Transverse colon (tissue), 4 donors: Measurements from ENCODE around the gene CAPN12. TPM values are rescaled to one million over a fixed set of nuclear protein-coding genes. Genes with fewer than 3 reads are reported as not detected.
A peak's percentile ranks its signal among the peaks of the same experiment; 100 is the strongest.

Source experiments
- DNase-seq: peaks from one replicate; pipeline ENCODE4 v3.0.0-alpha.2; 2019
- H3K27ac ChIP-seq, 4 donors: fragments of 200-600 bp; sonication (generic); 2 replicates each; pipeline ENCODE4 v1.5.1; 2016 to 2018; ENCODE audit warnings: inconsistent platforms in 4 of 4
- H3K27me3 ChIP-seq: fragments of 200-600 bp; sonication (generic); 2 replicates; pipeline ENCODE4 v1.5.1; 2017; ENCODE audit warnings: inconsistent platforms
- H3K36me3 ChIP-seq, 4 donors: fragments of 200-600 bp; sonication (generic); 2 replicates each; pipeline ENCODE4 v1.5.1; 2017 to 2019; ENCODE audit warnings: inconsistent platforms in 4 of 4
- H3K4me1 ChIP-seq, 4 donors: fragments of 200-600 bp; sonication (generic); 2 replicates each; pipeline ENCODE4 v1.5.1; 2017 to 2020; ENCODE audit warnings: inconsistent platforms in 4 of 4
- H3K4me3 ChIP-seq, 4 donors: fragments of 200-600 bp; sonication (generic); 1 replicate in 1 of 4; 2 replicates in 3 of 4; pipeline versions ENCODE4 v1.5.1 to v1.6.1; 2017 to 2019; ENCODE audit warnings: inconsistent platforms in 4 of 4
- H3K9me3 ChIP-seq, 2 donors: fragments of 200-600 bp; sonication (generic); 2 replicates each; pipeline ENCODE4 v1.5.1; 2017 to 2019; ENCODE audit warnings: inconsistent platforms in 2 of 2
- CTCF ChIP-seq, 5 experiments: fragments of 200-600 bp in 3 of 5; fragments of 450-650 bp in 2 of 5; sonication (generic) in 3 of 5; IDR thresholded peaks; 1 replicate in 2 of 5; 2 replicates in 3 of 5; pipeline ENCODE4 v1.5.1; 2016 to 2017; ENCODE audit warnings: antibody characterized with exemption in 5 of 5, inconsistent platforms in 3 of 5, mild to moderate bottlenecking in 2 of 5, moderate library complexity in 1 of 5
- EP300 ChIP-seq: sonication (generic); formaldehyde crosslinking; IDR thresholded peaks from one replicate; pipeline ENCODE4 v1.6.1; 2017; ENCODE audit warnings: antibody characterized with exemption, low read depth
- POLR2A ChIP-seq: fragments of 450-650 bp; IDR thresholded peaks from one replicate; pipeline ENCODE4 v1.6.1; 2016; ENCODE audit warnings: antibody characterized with exemption, mild to moderate bottlenecking, moderate library complexity
- POLR2AphosphoS5 ChIP-seq, 3 donors: sonication (generic); formaldehyde crosslinking; IDR thresholded peaks; one replicate each; pipeline ENCODE4 v1.6.1; 2016; ENCODE audit warnings: antibody characterized with exemption in 3 of 3
- WGBS, 2 donors: methylation state at CpG; one replicate each; pipeline ENCODE4 v1.1.5; 2018; ENCODE audit warnings: low coverage in 1 of 2; 5-methylcytosine and 5-hydroxymethylcytosine counted together
- in situ Hi-C, 4 donors: fragments of 200-750 bp; cut with MboI; loops; one replicate each; pipeline versions ENCODE4 v1.15.0 to v1.15.1; 2017; ENCODE audit warnings: low sequenced_read_pairs in 3 of 4, low pct_ligation_motif_present in 1 of 4, low pct_unique_long_range_greater_than_20kb in 1 of 4
- intact Hi-C: fragments of 100-400 bp; cut with DNase I; formaldehyde crosslinking; loops from one replicate; pipeline ENCODE4 v1.15.1; 2023; ENCODE audit warnings: low total_unique reads
- total RNA-seq, 4 donors: library from RNA; depleted of rRNA; stranded (reverse); fragments of >200 nt; gene quantifications; one replicate each; pipeline ENCODE4 v1.1.0, GENCODE V29; 2016

CAPN12 gene
- total RNA-seq, 4 donors from 2014 or later: 2.6 to 44.8 (median 14.4) TPM; not detected in 1

GRCh38 chr19:38720559-38721236 lies 23.6 kb downstream of the CAPN12 start:
- peaks cover 0 to 57% (median 32%) of the 10 kb centered on the region in 4 donors for H3K36me3 ChIP-seq
- TF ChIP-seq EP300 (no peak), POLR2AphosphoS5 (IDR thresholded peaks at IDR 0.05) (no peak), CTCF (IDR thresholded peaks at IDR 0.05) (no peak), POLR2A (no peak)
- H3K4me3 ChIP-seq: no peak overlapping the region
- no peaks in the 10 kb centered on the region for H3K27me3 ChIP-seq
- intact Hi-C loops: loop anchor here (5.0 kb wide), 1 partner anchor 407 kb away; the partner anchor contains the start of gene PAK4
- WGBS, 2 donors: 90% methylated on average over 15 of the region's 15 CpGs; no CpG with 5 or more reads in 1 of the 2 donors
- H3K4me1 ChIP-seq: peaks cover 0 to 5% (median 0%) of the 10 kb centered on the region in 4 donors
- in situ Hi-C loops: no loop called here
- no peak for DNase-seq
- peak overlapping the region in 3 of 4 donors; percentile 69 to 80 (median 75) for H3K27ac ChIP-seq
- H3K9me3 ChIP-seq: no peaks in the 10 kb centered on the region

- Histone ChIP-seq H3K4me1 (peaks cover 0 to 5% (median 0%) of the 10 kb centered on the region in 4 donors), H3K27ac (peak overlapping the region; percentile 52 to 80 (median 72)), H3K4me3 (no peak overlapping the region), H3K9me3 (no peaks in the 10 kb centered on the region), H3K27me3 (no peaks in the 10 kb centered on the region), H3K36me3 (peaks cover 0 to 57% (median 30%) of the 10 kb centered on the region in 4 donors)
- intact Hi-C loops (loop anchor here (5.0 to 10.0 kb wide), 2 partner anchors 75 to 407 kb away; partner anchors contain the start of genes ACTN4 and PAK4), in situ Hi-C loops (no loop called here)
- WGBS, 2 donors: 80% methylated on average over 24 of the region's 24 CpGs; no CpG with 5 or more reads in 1 of the 2 donors
- DNase-seq: no peak
- TF ChIP-seq POLR2A (no peak), CTCF (IDR thresholded peaks at IDR 0.05) (no peak), EP300 (no peak), POLR2AphosphoS5 (IDR thresholded peaks at IDR 0.05) (no peak)
Observed at GRCh38 chr19:38719761-38720558, 24.3 kb downstream of the CAPN12 start.

- Histone ChIP-seq H3K27me3 (no peaks in the 10 kb centered on the region), H3K4me3 (no peak overlapping the region), H3K4me1 (peaks cover 0 to 5% (median 0%) of the 10 kb centered on the region in 4 donors), H3K27ac (peak overlapping the region; percentile 52 to 80 (median 72)), H3K36me3 (peaks cover 0 to 52% (median 23%) of the 10 kb centered on the region in 4 donors), H3K9me3 (no peaks in the 10 kb centered on the region)
- DNase-seq: no peak
- TF ChIP-seq CTCF (IDR thresholded peaks at IDR 0.05): peak in 2 of 5 experiments; percentile 7 to 20
- TF ChIP-seq POLR2A: no peak
- peak in 2 of 3 donors; percentile 11 to 27 for TF ChIP-seq POLR2AphosphoS5 (IDR thresholded peaks at IDR 0.05)
- no peak for TF ChIP-seq EP300
- in situ Hi-C loops (no loop called here), intact Hi-C loops (loop anchor here (10.0 kb wide), 1 partner anchor 74 kb away; the partner anchor contains the start of gene ACTN4)
- WGBS, 2 donors: 60 to 73% methylated on average over 1 to 24 of the region's 24 CpGs
Observed at GRCh38 chr19:38718747-38719543, 25.3 kb downstream of the CAPN12 start.
